ENCODE results near the gene CWC27.
"Not testable (repeated sequence)": the region's sequence is repeated elsewhere in the genome, so short reads cannot be mapped to it uniquely, and the experiment has no call there.

The CWC27 gene

GRCh38 chr5:64811050-64811640 lies 42.4 kb downstream of the CWC27 start:
- DNase-seq (ENCODE audit: extremely low spot score): peak; percentile 24
- peak; percentile 61 for TF ChIP-seq CTCF (IDR thresholded peaks at IDR 0.05; ENCODE audit: control extremely low read depth, extremely low read depth, low read depth, missing control alignments)
- ChIA-PET CTCF (interaction anchor here (0.6 to 4.5 kb wide), 20 partner anchors 8 to 752 kb away, joined by 3 to 48 read pairs (median 3); partner anchors contain the start of genes ADAMTS6, CENPK and PPWD1), POLR2A (no interaction called here)

DNA sequence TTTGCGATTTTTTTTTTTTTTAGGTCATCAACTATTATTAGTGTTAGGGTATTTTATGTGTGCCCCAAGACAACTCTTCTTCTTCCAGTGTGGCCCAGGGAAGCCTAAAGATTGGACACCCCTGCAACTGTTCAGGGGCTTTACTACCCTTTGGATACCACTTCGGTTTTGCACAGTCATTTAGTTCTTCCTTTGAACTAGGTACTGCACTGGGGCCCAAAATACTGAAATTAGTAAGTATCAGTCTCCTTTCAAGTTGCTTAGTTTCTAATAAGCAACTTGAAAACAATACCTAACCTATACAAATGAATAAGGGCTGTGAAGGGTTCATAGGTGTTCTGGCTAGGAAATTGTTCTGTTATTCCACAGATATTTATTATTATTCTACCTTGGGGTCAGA lies 45.3 kb downstream of the CWC27 start:
- ChIA-PET POLR2A (no interaction called here), CTCF (interaction anchor here (1.0 to 1.7 kb wide), 2 partner anchors 11 to 669 kb away, joined by 3 to 6 read pairs; no protein-coding TSS in a partner anchor)
- TF ChIP-seq CTCF (IDR thresholded peaks at IDR 0.05; ENCODE audit: control extremely low read depth, extremely low read depth, low read depth, missing control alignments): no peak
- DNase-seq (ENCODE audit: extremely low spot score): peak; percentile 14

GRCh38 chr5:64818245-64818644 lies 49.5 kb downstream of the CWC27 start:
- POLR2A ChIA-PET: no interaction called here
- no peak for TF ChIP-seq CTCF (IDR thresholded peaks at IDR 0.05; ENCODE audit: control extremely low read depth, extremely low read depth, low read depth, missing control alignments)
- CTCF ChIA-PET: interaction anchor here (1.4 kb wide), 1 partner anchor 1204 kb away, joined by 3 read pairs; no protein-coding TSS in a partner anchor
- DNase-seq (ENCODE audit: extremely low spot score): no peak

DNA sequence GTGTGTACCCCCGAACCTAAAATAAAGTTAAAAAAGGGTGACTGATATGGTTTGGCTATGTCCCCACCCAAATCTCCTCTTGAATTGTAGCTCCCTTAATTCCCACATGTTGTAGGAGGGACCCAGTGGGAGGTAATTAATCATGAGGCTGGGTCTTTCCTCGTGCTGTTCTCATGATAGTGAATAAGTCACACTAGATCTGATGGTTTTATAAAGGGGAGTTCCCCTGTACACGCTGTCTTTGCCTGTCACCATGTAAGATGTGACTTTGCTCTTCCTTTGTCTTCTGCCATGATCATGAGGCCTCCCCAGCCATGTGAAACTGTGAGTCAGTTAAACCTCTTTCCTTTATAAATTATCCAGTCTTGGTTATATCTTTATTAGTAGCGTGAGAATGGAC lies 50.6 kb downstream of the CWC27 start:
- DNase-seq (ENCODE audit: extremely low spot score); POLR2A ChIA-PET: not testable (repeated sequence)
- CTCF ChIA-PET: interaction anchor here (0.8 to 1.4 kb wide), 2 partner anchors 9 to 1205 kb away, joined by 3 read pairs; no protein-coding TSS in a partner anchor

DNA sequence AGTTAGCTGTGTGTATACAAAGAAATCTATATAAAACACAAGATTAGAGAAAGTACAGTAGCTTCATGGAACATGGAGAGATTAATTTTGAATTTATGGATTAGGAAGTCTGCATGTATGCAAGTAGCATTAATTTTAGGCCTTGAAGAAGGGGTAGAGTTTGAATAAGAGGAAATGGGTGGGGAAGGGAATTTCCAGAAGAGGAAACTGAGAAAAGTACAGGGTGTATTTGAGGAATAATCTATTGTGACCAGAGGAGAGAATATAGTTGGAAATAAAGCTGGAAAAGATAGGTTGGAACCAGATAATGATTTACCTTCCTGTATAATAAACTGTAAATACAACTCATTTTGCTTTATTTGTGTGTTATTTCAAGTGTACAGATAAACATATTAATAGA lies 53.6 kb downstream of the CWC27 start:
- ChIA-PET POLR2A (no interaction called here), CTCF (interaction anchor here (1.8 kb wide), 1 partner anchor 10 kb away, joined by 5 read pairs; no protein-coding TSS in a partner anchor)
- no peak for DNase-seq (ENCODE audit: extremely low spot score)
- no peak for TF ChIP-seq CTCF (IDR thresholded peaks at IDR 0.05; ENCODE audit: control extremely low read depth, extremely low read depth, low read depth, missing control alignments)

- CTCF ChIA-PET: interaction anchor here (0.9 to 1.4 kb wide), 3 partner anchors 14 to 657 kb away, joined by 3 to 5 read pairs (median 3); no protein-coding TSS in a partner anchor
Measured at GRCh38 chr5:64826541-64826940, 57.8 kb downstream of the CWC27 start.

More at GRCh38 chr5:64826541-64826940, 57.8 kb downstream of the CWC27 start:
- no peak for DNase-seq (ENCODE audit: extremely low spot score)
- no peak for TF ChIP-seq CTCF (IDR thresholded peaks at IDR 0.05; ENCODE audit: control extremely low read depth, extremely low read depth, low read depth, missing control alignments)
- POLR2A ChIA-PET: no interaction called here

Data from GM10248 (cell line).